ENCODE data around the gene HDAC3. TPM values are rescaled to one million over a fixed set of nuclear protein-coding genes. Genes with fewer than 3 reads are reported as not detected.

HDAC3 gene
- total RNA-seq: 77.6 and 87.0 TPM in 2 replicates

GRCh38 chr5:141636413-141637122 lies at the start of gene HDAC3, which contains the start of gene RELL2:
Gene HDAC3 (minus strand): TSS chr5:141636849. CDS start chr5:141636790, 59 bp downstream.
Gene RELL2 (plus strand): TSS chr5:141636997. CDS start chr5:141638226, 1,229 bp downstream.
- intact Hi-C loops (cut with micrococcal nuclease): loop anchor here (1.0 to 10.0 kb wide), 14 partner anchors 13 to 1234 kb away; partner anchors contain the start of genes ANKHD1, APBB3, ARAP3 and FCHSD1

GRCh38 chr5:141685591-141685990 lies 48.9 kb upstream of the HDAC3 start:
- intact Hi-C loops (cut with micrococcal nuclease): loop anchor here (10.0 kb wide), 1 partner anchor 679 kb away; no protein-coding TSS in a partner anchor

GRCh38 chr5:141683596-141684141 lies 47.0 kb upstream of the HDAC3 start:
- intact Hi-C loops (cut with micrococcal nuclease): loop anchor here (1.0 to 10.0 kb wide), 3 partner anchors 9 to 681 kb away; partner anchors contain the start of genes HDAC3 and RELL2

DNA sequence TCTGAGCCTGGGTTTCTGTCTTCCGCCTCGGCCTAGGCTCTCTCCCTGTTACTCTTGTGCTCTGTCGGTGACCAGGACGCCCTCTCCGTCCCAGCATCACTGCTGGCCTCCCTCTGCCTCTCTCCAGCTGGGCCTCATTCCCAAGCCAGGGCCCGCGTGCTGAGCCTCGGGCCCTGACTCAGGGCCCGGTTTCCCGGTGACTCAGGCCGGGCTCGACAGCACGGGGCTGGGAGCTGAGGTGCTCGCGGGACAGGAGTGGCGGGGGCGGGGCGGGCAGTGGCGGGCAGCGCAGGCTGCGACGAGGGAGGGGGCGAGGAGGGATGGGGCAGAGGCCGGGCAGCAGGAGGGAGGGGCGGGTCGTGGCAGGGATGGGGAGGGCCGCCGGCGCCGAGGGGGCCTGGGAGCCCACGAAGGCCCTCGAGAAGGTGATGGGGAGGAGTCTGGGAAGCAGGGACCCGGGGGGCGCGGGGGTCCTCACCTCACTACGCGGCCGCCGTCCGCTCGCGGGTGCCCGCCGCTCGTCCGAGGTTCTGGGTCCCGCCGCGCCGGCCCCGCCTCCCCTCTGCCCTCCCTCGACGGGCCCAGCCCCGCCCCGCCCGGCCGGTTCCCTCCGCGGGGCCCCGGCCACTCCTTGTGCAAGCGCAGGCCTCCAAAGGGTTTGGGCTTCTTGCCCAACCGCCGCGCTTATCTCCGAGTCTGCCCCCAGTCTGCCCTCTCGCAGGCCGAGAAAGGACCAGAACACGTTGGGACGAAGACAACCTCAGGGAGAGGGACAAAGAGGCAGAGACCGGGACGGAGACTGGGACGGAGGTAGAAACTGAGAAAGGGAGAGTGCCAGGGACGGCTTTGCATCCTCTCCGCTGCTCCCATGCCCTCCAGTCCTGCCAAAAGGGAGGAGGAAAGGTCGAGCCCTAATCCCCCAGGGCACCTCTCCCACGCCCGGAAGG lies 45.3 kb upstream of the HDAC3 start, which contains the start of gene ARAP3:
TSS of gene ARAP3 (minus strand) at position 536 of the 947 bp plus-strand sequence. CDS start 1,744 bp downstream, outside the sequence.
- intact Hi-C loops (cut with micrococcal nuclease): loop anchor here (5.0 to 10.0 kb wide), 2 partner anchors 45 to 683 kb away; partner anchors contain the start of genes HDAC3 and RELL2

DNA sequence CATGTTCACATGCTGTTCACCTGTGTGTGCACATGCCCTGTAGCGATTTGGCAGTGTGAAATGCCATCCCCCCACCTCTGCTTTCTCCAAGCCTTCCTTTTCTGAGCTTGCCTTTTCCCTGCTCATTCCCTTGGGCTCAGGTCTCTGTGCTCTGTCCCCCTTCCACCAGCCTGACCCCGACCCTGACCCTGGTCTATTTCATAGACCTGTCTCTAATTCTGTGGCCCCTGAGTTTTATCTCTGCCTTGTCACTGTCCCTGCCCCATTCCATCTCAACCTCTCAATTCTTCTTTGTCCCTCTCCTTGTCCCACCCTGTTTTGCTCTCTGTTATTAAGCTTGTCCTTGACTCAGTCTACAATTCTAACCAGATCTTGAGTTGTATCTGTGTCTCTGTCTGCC lies 44.6 kb upstream of the HDAC3 start:
- intact Hi-C loops (cut with micrococcal nuclease): loop anchor here (5.0 to 10.0 kb wide), 2 partner anchors 44 to 684 kb away; partner anchors contain the start of genes HDAC3 and RELL2

GRCh38 chr5:141680751-141681201 lies 44.1 kb upstream of the HDAC3 start:
- intact Hi-C loops (cut with micrococcal nuclease): loop anchor here (5.0 to 10.0 kb wide), 2 partner anchors 43 to 684 kb away; partner anchors contain the start of genes HDAC3 and RELL2

DNA sequence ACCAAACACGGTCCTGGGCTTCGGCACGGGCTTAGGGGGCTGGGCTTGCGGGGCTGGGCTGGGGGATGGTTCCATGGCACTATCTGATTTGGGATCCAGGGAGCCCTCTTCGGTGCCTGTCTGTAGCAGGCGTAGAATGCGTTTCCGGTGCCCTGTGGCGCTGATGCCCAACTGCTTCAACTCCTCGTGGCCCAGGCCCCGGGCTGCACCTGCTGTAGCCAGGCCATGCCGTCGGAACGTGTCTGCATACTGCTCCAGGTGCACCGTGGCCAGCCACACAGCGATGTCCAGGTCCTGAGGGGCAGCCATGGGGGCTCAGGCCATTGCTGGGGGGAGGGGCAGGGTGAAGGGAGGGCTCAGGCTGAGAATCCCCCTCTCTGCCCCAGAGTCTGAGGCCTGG lies 43.5 kb upstream of the HDAC3 start:
- intact Hi-C loops (cut with micrococcal nuclease): loop anchor here (5.0 to 10.0 kb wide), 2 partner anchors 43 to 685 kb away; partner anchors contain the start of genes HDAC3 and RELL2

GRCh38 chr5:141677415-141677814 lies 40.8 kb upstream of the HDAC3 start:
- intact Hi-C loops (cut with micrococcal nuclease): no loop called here

DNA sequence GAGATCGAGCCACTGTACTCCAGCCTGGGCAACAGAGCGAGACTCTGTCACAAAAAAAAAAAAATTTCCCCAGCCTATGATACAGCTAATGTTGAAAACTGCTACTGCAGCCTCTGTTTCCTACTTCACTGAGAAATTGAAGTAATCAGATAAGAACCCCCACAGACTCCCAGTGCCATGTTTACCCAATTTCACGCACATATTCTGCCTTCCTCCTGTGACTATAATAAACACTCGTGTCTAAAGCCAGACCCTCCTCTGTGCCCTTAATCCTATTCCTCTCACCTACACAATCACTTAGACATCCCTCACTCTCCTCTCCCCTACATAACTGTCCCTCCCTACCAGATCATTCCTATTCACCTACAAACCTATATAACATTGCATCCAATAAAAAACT lies 39.0 kb upstream of the HDAC3 start:
- intact Hi-C loops (cut with micrococcal nuclease): no loop called here

- intact Hi-C loops (cut with micrococcal nuclease): no loop called here
Measured at GRCh38 chr5:141674747-141675146, 38.1 kb upstream of the HDAC3 start.

- intact Hi-C loops (cut with micrococcal nuclease): no loop called here
Measured at GRCh38 chr5:141672841-141673813, 36.5 kb upstream of the HDAC3 start.

- intact Hi-C loops (cut with micrococcal nuclease): no loop called here
Measured at GRCh38 chr5:141672071-141672840, 35.6 kb upstream of the HDAC3 start.

GRCh38 chr5:141669520-141669919 lies 32.9 kb upstream of the HDAC3 start:
- intact Hi-C loops (cut with micrococcal nuclease): no loop called here

GRCh38 chr5:141668601-141669265 lies 32.1 kb upstream of the HDAC3 start:
- intact Hi-C loops (cut with micrococcal nuclease): no loop called here

DNA sequence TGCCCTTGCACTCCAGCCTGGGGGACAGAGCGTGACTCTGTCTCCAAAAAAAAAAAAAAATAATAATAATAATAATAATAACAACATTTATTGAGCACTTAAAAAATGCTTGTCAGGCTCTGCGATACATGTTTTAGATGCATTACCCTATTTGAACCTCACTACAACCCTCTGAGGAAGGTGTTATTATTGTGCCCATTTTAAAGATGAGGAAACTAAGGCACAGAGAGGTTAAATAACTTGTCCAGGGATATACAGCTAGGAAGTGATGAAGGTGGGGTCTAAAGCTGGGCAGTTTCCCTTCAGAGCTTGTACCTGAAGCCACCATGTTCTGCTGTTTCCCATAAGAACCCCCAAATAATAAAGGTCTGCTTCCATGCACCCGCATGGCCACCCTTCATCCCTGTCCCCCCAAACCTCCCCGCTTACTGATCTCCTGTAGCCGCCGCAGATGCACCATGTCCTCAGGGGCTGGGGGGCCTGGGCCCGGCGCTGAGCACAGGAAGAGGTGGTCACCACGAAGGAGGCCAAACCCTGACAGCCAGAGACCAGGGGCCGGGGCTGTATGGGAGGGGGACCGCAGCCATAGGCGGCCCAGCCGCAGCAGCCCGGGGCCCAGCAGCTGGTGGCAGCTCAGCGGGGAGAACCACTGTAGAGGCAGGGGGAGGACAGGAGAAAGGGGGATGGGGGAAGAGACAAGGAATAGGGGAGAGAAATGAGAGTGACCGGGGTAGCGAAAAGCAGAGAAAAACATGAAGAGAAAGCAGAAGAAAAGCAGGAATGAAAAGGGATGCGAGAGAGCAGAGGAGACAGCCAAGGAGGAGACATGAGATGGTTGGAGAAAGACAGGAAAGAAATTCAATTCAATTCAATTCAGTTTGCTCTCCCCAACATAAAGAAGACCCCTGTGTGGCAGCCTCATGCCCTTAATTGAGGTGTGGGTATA lies 29.6 kb upstream of the HDAC3 start:
- intact Hi-C loops (cut with micrococcal nuclease): loop anchor here (1.0 to 2.0 kb wide), 9 partner anchors 15 to 303 kb away; partner anchors contain the start of genes FCHSD1 and RNF14

DNA sequence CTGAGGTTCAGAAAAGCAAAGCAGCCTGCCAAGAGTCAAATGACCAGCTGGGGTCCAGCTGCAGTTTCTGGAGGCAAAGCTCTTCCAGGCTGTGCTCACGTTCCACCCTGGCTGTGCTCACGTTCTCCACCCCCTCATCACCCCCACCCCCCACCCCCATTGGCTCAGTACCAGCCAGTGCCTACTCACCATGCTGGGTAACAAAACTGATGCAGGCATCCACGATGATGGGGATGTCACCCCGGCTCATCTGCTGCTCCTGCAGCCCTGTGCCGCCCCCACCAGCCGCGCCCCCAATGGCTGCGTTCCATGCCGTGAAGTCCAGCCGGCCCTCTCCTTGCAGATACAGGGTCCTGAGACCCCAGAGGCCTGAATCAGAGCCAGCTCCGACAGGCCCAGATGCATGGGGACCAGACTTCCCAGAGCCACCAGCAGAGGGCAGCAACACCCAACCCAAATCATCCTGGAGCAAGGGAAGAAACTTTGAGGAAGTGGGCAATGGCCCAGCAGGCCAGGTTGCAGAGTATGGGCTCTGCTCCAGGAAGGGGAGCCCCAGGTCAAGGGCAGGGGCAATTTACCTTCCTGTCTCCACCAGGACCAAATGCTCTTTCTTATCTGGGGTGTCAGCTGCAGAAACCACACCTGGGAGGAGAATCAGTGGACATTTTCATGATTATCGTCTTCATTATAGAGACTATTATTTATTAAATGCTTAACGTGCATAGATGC lies 28.2 kb upstream of the HDAC3 start:
- intact Hi-C loops (cut with micrococcal nuclease): loop anchor here (1.0 to 2.0 kb wide), 9 partner anchors 14 to 304 kb away; partner anchors contain the start of genes FCHSD1 and RNF14

Measured in T-helper 1 cell treated with Interleukin-12 subunit alpha and Interleukin-12 subunit beta and Interleukin-4 antibody, amounts not matched to agents 30 ng/mL and 1 ng/mL, for 36 hours (primary cell).